GM18868 (cell line): Measurements from ENCODE around the gene RASSF6.
"Not testable (repeated sequence)": the region's sequence is repeated elsewhere in the genome, so short reads cannot be mapped to it uniquely, and the experiment has no call there.

Experiments
- ATAC-seq: cut with Tn5 transposase; IDR thresholded peaks from one replicate; pipeline ENCODE4 v1.9.1; 2021; ENCODE audit warnings: mild to moderate bottlenecking, moderate library complexity; ENCODE audit not compliant: unreplicated experiment

The RASSF6 gene

GRCh38 chr4:73620115-73620792, at the start of gene RASSF6:
Gene RASSF6, minus strand, starts transcription at chr4:73620436. Its CDS starts 8,641 bp downstream, at chr4:73611795.
- ATAC-seq: peak; percentile 84

DNA sequence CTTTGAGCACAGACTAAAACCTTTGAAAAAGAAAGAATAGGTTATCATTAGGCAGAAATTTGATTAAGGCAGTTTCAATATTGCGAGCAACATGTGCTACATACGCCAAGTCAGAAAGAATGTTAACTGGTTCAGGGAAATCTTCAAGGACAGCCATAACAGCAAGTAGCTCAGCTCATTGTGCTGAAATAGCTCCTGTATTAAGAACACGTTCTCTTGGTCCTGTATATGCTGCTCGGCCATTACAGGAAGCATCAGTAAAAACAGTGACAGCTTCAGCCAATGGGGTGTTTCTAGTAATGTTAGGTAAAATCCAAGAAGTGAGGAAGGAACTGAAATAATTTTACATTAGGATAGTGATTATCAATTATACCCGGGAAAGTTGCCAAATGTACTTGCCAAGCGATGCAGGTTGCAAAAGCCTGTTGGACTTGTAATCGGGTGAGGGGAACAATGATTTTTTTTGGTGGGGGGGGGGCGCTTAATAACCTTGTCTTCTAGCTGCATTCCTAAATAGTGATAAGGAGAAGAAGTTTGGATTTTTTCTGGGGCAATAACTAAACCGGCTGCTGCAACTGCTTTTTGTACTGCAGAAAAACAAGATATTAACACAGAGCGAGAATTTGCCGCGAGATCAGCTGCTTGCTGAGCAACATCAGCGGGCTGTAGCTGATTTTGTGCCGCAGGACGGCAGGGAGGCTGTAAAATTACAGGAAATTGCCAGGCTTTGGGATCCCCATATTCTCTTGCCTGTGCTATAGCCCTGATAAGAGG, 49.4 kb upstream of the RASSF6 start:
- no peak for ATAC-seq

GRCh38 chr4:73668782-73669201, 48.6 kb upstream of the RASSF6 start:
- ATAC-seq: no peak

- not testable (repeated sequence) for ATAC-seq
Measured at GRCh38 chr4:73665924-73666323, 45.7 kb upstream of the RASSF6 start.

DNA sequence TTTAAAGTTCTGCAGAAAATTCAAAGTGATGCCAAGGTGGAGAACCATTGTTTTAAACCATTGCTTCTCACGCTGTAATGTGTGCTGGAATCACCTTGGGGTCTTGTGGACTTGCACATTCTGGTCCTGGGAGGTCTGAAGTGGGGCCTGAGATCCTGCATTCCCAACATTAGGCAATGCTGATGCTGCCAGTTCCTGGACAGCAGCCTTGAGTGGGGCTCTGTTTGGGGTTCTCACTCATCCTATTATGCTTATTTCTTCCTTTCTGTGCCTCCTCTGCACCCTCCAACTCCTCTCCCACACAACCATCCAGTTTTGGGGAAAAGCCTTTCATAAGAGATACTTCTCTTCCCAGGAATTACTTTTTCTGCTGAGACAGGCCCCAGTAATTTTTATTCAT, 44.2 kb upstream of the RASSF6 start:
- no peak for ATAC-seq

- ATAC-seq: no peak
Measured at GRCh38 chr4:73663576-73663975, 43.3 kb upstream of the RASSF6 start.

DNA sequence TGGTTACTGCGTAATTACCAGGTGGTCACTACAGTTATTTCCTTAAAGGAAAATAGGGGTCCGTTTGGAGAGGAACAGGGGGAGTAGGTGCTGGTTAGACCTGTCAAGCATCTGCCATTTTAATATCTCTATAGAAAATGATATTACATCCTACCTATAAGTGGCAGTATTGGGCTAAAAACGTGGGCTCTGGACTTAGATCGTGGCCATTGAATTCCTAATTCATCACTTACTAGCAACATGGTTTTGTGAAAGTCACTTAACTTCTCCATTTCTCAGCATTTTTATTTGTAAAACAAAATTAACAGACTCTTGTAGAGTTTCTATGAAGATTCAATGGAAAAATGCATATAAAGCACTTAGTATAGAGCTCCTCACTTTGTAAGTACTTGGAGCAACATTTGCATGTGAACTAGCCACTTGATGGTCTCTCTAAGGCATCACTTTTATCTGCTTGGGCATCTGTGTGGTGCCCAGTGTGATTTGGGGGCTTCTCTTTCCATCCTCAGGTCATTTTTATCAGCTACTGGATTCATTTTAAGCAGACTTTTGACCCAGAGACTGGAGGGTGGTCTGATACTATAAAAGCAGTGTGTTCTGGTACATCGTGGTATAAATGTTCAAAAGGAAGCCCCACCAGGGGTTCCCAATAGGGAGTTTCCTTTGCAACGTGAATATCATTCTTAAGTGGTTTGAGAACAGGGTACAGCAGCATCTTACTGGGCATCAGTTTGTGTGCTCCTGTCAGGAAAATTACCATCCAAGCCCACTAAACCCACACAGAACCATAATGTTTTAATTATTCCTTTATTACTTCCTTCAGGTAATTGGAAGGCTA, 42.7 kb upstream of the RASSF6 start:
- ATAC-seq: peak; percentile 93

- ATAC-seq: no peak
Measured at GRCh38 chr4:73661646-73662119, 41.4 kb upstream of the RASSF6 start.

- ATAC-seq: no peak
Measured at GRCh38 chr4:73660808-73661207, 40.6 kb upstream of the RASSF6 start.

DNA sequence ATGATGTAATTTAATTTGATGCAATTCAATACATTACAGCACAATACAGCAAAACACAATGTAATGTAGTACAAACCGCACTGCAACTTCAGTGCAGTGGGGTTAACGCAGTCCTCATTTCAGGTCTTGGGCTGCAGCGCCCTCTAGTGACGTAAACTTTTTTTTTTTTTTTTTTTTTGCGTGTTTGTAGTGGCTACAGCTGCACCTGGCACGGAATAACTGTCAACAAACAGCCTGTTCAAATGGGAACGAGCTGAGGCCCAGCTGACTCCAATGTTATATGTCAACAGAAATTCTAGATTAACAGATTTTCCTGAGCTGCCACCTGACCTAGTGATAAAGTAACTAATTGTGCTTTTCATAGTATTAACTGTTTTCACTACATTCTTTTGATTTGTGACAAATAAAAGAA, 33.5 kb upstream of the RASSF6 start:
- peak; percentile 58 for ATAC-seq

DNA sequence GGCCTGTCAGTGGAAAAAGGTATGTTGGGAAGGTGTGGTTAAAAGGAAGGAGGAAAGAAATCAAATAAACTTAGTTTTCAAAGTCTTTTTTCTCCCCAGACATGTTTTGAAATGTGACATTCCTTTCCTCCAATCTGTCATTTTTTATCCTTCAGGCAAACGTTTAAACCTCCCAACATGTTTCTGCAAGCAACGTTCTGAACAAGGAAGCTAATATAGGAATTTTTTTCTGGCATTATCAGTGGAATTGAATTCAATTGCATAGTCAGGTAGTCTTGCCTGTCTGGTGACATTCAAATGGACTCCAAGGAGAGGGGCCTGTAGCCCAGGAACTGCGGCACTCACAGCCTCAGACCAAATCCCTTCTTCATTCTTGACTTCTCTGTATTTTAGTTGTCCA, 30.0 kb upstream of the RASSF6 start:
- no peak for ATAC-seq

DNA sequence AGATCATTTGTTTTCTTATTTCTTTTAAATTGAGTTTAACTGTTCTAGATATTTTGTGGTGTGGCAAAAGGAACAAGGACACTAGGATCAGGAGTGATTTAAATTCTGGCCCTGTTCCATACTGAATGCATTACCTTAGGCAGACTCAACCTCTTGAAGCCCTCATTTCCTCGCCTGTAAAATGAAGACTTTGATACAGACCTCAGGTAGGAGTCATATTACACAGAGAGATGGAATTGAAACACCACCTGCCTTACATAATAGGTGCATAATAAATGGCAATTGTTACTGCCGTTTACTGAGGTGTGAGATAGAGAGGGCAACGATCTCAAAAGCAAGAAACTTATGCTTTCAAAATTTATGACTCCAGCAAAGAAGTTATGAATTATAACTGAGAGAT, 28.2 kb upstream of the RASSF6 start:
- no peak for ATAC-seq

- ATAC-seq: no peak
Measured at GRCh38 chr4:73646117-73646516, 25.9 kb upstream of the RASSF6 start.

DNA sequence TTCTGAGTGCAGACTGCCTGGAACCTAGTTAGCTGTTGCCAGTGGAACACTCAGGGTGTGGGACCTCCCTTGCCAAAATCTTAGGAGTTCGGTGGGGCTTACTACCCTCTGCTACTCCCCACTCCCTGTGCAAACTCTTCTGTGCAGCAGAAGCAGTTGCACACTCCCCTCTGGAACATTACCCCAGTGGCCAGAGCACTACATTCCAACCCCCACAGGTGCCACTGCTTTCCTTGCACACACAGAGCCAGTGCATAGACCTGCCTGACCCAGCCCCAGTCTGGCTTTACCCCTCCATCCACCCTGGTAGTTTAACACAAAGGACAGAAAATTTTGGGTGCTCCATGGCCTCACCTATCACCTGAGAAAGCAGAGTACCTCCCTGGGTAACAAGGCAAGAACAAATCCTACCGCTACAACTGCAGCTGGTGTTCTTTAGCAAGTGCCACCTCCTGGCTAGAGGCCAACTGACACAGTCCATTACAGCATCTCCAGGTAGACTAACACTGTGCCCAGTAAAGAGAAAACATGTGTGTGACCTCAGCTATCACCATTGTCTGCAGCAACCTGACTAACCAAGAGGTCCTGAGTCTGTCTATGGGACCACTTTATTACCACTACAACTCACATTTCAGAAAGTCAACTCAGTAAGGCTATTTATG, 11.5 kb upstream of the RASSF6 start:
- no peak for ATAC-seq

DNA sequence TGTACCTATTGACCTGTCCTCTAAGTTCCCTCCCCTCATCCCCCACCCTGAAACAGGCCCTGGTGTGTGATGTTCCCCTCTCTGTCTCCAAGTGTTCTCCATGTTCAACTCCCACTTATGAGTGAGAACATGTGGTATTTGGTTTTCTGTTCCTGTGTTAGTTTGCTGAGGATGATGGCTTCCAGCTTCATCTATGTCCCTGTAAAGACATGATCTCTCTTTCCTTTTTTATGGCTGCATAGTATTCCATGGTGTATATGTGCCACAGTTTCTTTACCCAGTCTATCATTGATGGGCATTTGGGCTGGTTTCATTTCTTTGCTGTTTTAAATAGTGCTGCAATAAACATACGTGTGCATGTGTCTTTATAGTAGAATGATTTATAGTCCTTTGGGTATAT, 8.6 kb upstream of the RASSF6 start:
- ATAC-seq: not testable (repeated sequence)

DNA sequence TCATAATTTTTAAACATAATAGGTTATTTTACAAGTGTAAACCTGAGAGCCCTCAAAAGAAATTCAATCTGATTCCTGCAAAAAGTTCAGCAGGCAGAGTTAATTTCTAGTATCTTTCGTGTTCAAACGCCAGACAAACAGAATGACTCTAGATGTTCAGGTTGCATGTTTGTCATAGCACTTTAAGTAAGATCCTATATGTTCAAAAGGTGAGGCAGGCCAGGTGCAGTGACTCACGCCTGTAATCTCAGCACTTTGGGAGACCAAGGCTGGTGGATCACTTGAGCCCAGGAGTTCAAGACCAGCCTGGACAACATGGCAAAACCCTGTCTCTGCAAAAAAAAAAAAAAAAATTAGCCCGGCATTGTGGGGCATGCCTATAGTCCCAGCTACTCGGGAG, 1.1 kb upstream of the RASSF6 start:
- ATAC-seq: no peak

- ATAC-seq: no peak
Measured at GRCh38 chr4:73619346-73619745, 890 bp downstream of the RASSF6 start.

- ATAC-seq: peak; percentile 29
Measured at GRCh38 chr4:73617256-73617655, 3.0 kb downstream of the RASSF6 start.

DNA sequence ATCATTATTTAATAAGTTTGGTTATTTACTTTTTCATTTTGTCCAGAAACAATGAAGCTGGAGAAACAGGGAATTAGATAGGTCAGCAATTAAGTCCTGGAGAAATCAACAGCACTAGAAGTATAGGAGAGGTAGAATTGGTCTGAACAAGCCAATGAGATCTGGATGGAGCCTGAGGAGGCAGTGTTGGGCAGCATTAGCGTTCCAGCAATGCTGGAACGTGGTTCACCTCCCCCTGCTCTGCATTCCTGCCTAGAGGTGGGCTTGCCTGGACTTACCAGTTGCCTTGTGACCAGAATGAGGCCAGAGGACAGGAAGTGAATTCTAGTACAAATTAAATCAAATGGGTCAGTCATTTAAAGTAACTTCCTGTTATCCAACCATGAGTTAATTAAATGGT, 4.6 kb downstream of the RASSF6 start:
- no peak for ATAC-seq

DNA sequence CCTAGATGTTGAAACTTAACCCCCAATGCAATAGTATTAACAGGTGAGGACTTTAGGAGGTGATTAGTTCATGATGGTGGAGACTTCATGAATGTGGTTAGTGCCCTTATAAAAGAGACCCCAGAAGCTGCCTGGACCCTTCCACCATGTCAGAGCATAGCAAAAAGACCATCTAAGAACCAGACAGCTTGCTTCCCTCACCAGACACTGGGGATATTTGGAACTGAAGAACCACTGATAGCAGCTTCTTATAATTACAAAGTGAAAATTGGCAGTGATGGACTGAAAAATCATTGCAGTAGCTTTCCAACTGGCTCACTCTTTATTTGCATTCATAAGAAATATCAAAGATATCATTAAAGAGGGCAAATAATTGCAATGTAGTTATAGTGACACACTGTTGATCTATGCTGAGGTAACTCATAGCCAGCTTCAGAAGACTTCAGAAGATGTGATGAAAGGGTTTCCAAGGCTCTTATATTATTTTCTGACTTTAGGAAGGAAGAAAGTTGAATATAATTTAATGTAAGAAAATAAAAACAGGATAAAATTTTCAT, 5.8 kb downstream of the RASSF6 start:
- ATAC-seq: no peak

- no peak for ATAC-seq
Measured at GRCh38 chr4:73613130-73613529, 7.1 kb downstream of the RASSF6 start.
